HG02885 (cell line): ENCODE results near the gene ISCA1.

Experiments used
- ATAC-seq: cut with Tn5 transposase; IDR thresholded peaks from one replicate; pipeline ENCODE4 v1.9.1; 2021; ENCODE audit warnings: mild to moderate bottlenecking; ENCODE audit not compliant: unreplicated experiment, poor library complexity

Gene ISCA1

GRCh38 chr9:86286278-86286677 lies 3.9 kb upstream of the ISCA1 start:
- no peak for ATAC-seq

GRCh38 chr9:86285261-86285660 lies 2.9 kb upstream of the ISCA1 start:
- ATAC-seq, result no peak

GRCh38 chr9:86282979-86283535 lies 719 bp upstream of the ISCA1 start:
- peak; percentile 6 for ATAC-seq

- ATAC-seq, result peak; percentile 34
These were observed 703 bp downstream of the ISCA1 start for GRCh38 chr9:86281593-86282076.

- ATAC-seq, result no peak
These were observed 1.8 kb downstream of the ISCA1 start for GRCh38 chr9:86280580-86280979.

- no peak for ATAC-seq
These were observed 2.5 kb downstream of the ISCA1 start for GRCh38 chr9:86279839-86280238.

- no peak for ATAC-seq
These were observed 5.3 kb downstream of the ISCA1 start for GRCh38 chr9:86277072-86277471.

- no peak for ATAC-seq
These were observed 6.4 kb downstream of the ISCA1 start for GRCh38 chr9:86275962-86276361.

GRCh38 chr9:86274821-86275643 lies 7.3 kb downstream of the ISCA1 start:
- no peak for ATAC-seq

- no peak for ATAC-seq
These were observed 10.1 kb downstream of the ISCA1 start for GRCh38 chr9:86272221-86272620.

- no peak for ATAC-seq
These were observed 18.5 kb downstream of the ISCA1 start for GRCh38 chr9:86263876-86264275.

- no peak for ATAC-seq
These were observed 19.8 kb downstream of the ISCA1 start for GRCh38 chr9:86262492-86262891.

- no peak for ATAC-seq
These were observed 22.8 kb downstream of the ISCA1 start, which contains the start of gene C9orf153 for GRCh38 chr9:86259557-86259956. Gene C9orf153, minus strand, starts transcription at chr9:86259657. Its CDS starts 30,054 bp downstream, at chr9:86229603.

GRCh38 chr9:86257391-86257790 lies 24.9 kb downstream of the ISCA1 start:
- ATAC-seq, result no peak

- no peak for ATAC-seq
These were observed 25.7 kb downstream of the ISCA1 start for GRCh38 chr9:86256653-86257052.

GRCh38 chr9:86253577-86253976 lies 28.8 kb downstream of the ISCA1 start:
- ATAC-seq, result no peak

- no peak for ATAC-seq
These were observed 29.5 kb downstream of the ISCA1 start for GRCh38 chr9:86252870-86253269.

- no peak for ATAC-seq
These were observed 32.2 kb downstream of the ISCA1 start for GRCh38 chr9:86250123-86250522.

GRCh38 chr9:86248746-86249145 lies 33.6 kb downstream of the ISCA1 start:
- no peak for ATAC-seq

GRCh38 chr9:86246752-86247161 lies 35.6 kb downstream of the ISCA1 start:
- peak; percentile 81 for ATAC-seq

GRCh38 chr9:86242071-86242470 lies 40.3 kb downstream of the ISCA1 start:
- no peak for ATAC-seq

- no peak for ATAC-seq
These were observed 41.1 kb downstream of the ISCA1 start for GRCh38 chr9:86241216-86241615.
